Suppressor macrophage (primary cell): ENCODE data around the gene WDR1.

ENCODE experiments used
- DNase-seq, 4 experiments: peaks; one replicate each; pipeline ENCODE4 v3.0.0-alpha.2; 2020 to 2022

Gene WDR1

GRCh38 chr4:10097906-10098779 is 18.5 kb downstream of the WDR1 start:
- DNase-seq: no peak

GRCh38 chr4:10096978-10097335 is 19.6 kb downstream of the WDR1 start:
- peak in 2 of 4 experiments; percentile 36 to 37 for DNase-seq

GRCh38 chr4:10096201-10096977 is 20.2 kb downstream of the WDR1 start:
- peak; percentile 87 to 95 (median 94) for DNase-seq

- peak; percentile 53 to 69 (median 64) for DNase-seq
Measured at GRCh38 chr4:10095296-10095991, 21.2 kb downstream of the WDR1 start.

GRCh38 chr4:10094841-10095240 is 21.8 kb downstream of the WDR1 start:
- DNase-seq: peak in 1 of 4 experiments; percentile 50

GRCh38 chr4:10093801-10094552 is 22.6 kb downstream of the WDR1 start:
- peak in 2 of 4 experiments; percentile 26 to 32 for DNase-seq

GRCh38 chr4:10093271-10093621 is 23.4 kb downstream of the WDR1 start:
- no peak for DNase-seq

- DNase-seq: no peak
Measured at GRCh38 chr4:10092481-10093270, 23.9 kb downstream of the WDR1 start.

GRCh38 chr4:10091531-10092181 is 24.9 kb downstream of the WDR1 start:
- no peak for DNase-seq

GRCh38 chr4:10090467-10091250 is 25.9 kb downstream of the WDR1 start:
- no peak for DNase-seq

- DNase-seq: no peak
Measured at GRCh38 chr4:10089346-10089745, 27.3 kb downstream of the WDR1 start.

GRCh38 chr4:10088135-10089010 is 28.2 kb downstream of the WDR1 start:
- DNase-seq: no peak

GRCh38 chr4:10087152-10087791 is 29.3 kb downstream of the WDR1 start:
- no peak for DNase-seq

GRCh38 chr4:10086506-10087120 is 30.0 kb downstream of the WDR1 start:
- DNase-seq: no peak

GRCh38 chr4:10085828-10086505 is 30.6 kb downstream of the WDR1 start:
- DNase-seq: no peak

GRCh38 chr4:10085386-10085785 is 31.2 kb downstream of the WDR1 start:
- no peak for DNase-seq

GRCh38 chr4:10084651-10085358 is 31.8 kb downstream of the WDR1 start:
- no peak for DNase-seq
